Cerebellar cortex (tissue), 1 donor: ENCODE results near the gene CCDC8.
"Not testable (repeated sequence)": the region's sequence is repeated elsewhere in the genome, so short reads cannot be mapped to it uniquely, and the experiment has no call there.

Source experiments
- DNase-seq: peaks from one replicate; pipeline ENCODE4 v3.0.0-alpha.2; 2015; ENCODE audit warnings: low spot score

CCDC8 gene

GRCh38 chr19:46383171-46383815, 30.1 kb downstream of the CCDC8 start:
- no peak for DNase-seq

- DNase-seq, result peak; percentile 48
Observed at GRCh38 chr19:46381756-46382345, 31.5 kb downstream of the CCDC8 start.

DNA sequence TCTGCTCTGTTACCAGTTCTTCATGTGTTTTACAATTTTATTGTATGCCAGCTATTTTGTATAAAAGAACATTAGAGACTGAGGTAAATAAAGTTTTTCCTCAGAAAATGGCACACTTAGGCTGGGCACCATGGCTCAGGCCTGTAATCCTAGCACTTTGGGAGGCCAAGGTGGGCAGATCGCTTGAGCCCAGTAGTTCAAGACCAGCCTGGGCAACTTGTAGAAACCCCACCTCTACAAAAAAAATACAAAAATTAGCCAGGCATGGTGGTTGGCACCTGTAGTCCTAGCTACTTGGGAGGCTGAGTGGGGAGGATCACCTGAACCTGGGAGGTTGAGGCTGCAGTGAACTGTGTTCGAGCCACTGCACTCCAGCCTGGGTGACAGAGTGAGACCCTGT, 32.0 kb downstream of the CCDC8 start:
- no peak for DNase-seq

DNA sequence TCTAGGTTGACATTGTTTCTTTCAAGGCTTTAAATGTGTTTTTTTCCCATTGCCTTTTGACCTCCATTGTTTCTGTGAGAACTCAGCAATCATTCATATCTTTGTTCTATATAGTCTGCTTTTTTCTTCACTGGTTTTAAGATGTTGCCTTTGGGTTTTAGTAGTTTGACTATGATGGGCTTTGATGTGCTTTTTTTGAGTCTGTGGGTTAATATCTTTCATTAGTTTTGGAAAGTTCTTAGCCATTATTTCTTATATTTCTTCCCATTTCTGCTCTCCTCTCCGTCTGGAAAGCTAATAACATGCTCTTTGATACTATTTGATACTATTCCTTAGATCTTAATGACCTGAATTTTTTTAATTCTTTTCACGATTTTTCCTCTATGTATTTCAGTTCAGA, 32.7 kb downstream of the CCDC8 start:
- no peak for DNase-seq

GRCh38 chr19:46378268-46378667, 35.1 kb downstream of the CCDC8 start:
- DNase-seq, result peak; percentile 39

GRCh38 chr19:46376241-46377153, 36.9 kb downstream of the CCDC8 start:
- DNase-seq, result no peak

DNA sequence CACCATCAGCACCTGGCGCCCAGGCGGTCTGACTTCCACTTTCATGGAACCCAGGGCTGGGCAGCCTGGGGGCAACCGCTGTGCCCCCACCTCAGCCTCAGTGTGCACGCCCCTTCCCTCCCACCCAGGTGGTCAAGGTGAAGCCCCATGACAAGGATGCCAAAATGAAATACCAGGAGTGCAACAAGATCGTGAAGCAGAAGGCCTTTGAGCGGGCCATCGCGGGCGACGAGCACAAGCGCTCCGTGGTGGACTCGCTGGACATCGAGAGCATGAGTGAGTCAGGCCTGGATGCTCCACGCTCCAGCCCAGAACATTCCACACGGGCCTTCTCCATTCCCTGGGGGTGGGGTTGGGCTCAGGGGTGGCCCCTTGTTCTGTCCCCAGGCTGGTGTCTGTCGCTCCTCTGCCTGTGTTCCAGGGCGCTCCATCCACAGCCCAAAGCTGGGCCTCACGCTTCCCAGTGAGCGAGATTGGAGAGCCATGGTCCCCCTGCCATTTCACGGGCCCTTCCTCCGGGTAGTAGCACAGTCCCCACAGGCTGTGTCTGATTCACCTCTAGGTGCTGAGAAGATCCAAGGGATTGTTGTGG, 37.8 kb downstream of the CCDC8 start:
- DNase-seq, result not testable (repeated sequence)

DNA sequence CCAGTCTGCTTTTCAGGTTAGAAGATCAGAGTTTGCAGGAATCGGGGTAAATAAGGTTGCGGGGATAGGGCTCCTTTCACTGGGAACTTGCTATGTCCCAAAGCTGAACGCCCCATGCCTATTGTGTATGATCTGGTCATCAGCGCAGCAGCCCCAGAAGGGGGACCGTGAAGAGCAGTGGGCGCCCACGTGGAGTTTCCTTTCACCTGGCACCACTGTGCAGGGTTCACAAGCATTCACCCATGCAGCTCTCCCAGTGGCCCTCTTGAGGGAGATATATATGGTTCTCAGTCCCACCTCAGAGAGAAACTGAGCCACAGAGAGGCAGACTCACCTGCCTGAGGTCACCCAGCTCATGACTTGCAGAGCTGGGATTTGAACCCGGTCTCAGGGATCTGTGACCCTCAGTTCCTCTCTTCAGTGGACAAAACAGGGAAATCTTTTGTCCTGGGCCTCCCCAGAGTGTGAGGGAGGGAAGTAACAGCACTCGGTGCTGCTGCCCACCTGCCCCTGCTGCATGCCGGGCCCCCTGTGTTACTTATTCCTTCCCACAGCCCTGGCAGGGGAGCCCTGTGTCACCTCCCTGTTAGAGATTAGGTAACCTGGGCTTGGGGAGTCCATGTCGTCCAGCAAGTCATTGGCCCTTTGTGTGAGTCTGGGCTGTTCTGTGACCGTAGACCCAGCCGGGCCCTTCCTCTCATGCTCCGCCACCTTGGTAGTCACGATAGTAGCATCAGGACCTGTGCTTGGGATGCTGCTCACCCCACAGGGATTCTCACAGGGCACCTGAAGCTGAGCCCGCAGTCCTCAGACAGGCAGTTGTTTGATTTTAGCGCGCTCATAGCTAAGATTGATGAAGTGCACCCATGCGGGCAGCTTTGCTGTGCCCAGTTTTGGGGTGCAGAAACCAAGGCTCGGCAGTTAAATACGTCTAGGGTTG, 38.6 kb downstream of the CCDC8 start:
- no peak for DNase-seq

DNA sequence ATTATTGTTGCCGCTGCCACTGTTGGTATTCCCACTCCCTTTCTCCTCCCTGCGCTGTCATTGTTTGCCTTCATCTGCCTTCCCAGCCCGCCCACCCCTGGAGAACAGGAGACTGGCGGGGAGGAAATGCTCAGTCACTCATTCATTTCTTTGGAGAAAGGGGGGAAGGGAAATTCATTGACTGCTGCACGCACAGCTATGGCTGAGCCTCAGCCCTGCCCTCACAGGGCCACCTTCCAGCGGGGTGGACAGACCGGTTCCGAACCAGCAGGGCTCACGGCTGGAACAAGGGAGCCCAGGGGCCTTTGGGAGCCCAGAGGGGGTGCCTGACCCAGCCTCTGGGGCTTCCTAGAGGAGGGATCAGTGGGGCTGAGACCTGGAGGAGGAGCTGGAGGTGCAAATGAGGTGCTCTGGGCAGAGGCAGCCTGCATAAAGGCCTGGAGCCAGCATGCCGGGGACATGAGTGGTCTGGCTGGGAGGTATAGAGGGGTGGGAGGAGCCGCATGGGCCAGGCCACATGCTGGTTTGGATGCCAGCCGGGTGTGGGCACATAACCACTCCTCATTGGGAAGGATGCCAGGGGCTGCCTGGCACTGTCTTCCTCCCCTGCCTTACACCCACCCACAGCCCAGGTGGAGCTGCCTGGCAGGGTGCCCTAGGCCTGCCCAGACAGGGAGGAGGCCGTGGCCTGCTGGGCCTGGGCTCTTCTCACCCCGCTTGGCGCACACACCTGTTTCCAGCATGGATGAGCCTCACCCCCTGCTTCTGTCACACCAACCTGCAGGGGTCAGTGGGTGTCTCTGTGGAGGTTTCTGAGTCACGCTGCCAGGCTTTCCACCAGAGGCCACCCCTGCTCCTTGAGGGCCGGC, 39.6 kb downstream of the CCDC8 start:
- peak; percentile 47 for DNase-seq

GRCh38 chr19:46372901-46373490, 40.4 kb downstream of the CCDC8 start:
- DNase-seq, result peak; percentile 23

DNA sequence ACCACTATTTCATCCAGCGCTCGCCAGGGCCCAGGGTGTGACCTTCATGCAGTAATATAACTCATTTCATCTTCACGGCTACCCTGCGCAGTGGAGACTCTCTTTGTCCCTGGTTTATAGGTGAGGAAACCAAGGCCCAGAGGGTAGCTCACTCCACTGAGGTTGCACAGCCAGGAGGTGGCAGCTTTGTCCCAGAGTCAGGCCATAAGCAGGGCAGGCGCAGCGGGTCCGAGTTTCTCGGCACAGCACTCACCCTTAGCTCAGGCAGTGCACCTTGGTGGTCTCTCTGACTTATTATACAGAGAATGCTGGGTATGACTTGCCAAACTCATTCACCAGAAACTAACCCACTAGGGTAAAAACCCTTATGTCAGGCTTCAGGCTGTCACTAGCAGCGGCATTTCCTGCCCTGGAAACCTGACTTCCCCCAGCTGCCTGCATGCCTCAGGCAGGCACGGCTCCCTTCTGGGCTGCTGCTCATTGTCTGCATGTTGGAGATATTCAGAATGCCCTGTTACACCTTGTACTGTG, 41.9 kb downstream of the CCDC8 start:
- DNase-seq, result no peak

- DNase-seq, result no peak
Observed at GRCh38 chr19:46369817-46370216, 43.5 kb downstream of the CCDC8 start.

GRCh38 chr19:46368116-46368515, 45.2 kb downstream of the CCDC8 start:
- no peak for DNase-seq

DNA sequence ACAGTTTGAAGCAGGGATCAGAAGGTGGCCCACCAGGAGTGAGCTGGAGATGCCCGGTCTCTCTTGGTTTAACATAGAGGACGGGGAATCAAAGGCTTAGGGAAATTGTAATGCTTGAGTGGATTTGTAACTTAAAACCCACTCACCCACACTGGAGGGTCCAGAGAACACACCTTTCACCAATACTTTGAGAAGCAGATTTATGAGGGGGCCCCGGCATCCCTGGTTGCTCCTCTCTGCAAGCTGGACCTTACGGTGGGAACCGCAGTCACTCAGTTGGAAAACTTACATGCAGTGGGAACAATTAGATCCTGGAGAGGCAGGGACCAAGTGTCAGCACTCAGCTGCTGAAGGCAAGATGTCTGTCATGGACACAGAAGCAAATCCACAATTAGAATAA, 45.9 kb downstream of the CCDC8 start:
- no peak for DNase-seq

DNA sequence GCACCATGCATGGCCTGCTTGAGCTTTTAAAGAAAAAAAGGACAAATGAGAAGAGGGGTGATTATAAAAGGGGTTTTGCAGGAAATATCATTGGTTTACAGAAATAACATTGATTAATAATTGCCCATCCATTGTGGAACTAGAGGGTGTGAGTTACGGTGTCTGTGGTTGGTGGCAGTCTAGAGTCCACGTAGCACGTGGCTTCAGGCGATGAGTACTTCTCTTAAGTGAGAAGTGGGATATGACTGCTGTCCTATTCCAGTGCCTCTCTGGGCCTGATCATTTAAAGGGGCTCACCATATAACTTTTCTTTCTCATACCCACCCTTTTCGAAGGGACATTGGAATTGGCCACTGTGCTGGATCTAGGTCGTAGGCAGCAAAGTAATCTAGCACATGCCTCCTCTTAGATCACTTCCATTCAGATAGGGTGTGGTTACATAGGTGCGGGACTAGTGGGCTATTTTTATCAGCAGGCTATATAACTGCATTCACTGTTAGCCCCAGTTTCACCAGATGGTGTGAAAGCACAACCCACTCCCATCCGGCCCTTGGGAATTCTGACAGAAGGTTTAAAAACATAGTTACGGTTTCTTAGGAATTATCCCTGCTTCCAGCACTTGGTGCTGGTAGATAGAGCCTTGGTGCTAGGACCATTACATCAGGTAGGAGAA, 46.6 kb downstream of the CCDC8 start:
- no peak for DNase-seq

DNA sequence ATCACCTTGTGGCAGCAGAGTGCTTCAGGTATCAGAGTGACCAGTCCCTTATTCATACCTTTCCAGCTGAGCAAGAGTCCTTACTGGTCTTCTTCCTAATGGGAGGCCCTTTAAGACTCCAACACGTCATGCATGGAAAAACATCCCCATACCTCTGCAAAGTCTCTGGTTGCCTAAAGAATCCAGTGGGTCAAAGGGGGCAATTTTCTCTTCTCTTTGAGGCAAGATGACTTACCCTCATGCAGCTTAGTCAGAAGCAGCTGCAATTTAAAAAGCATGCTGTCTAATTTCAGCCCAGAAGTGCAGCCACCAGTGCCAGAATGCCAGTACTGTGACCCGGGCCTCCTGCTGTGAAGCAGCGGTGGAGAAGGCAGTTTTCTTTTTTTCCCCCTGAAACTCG, 47.8 kb downstream of the CCDC8 start:
- DNase-seq, result no peak

DNA sequence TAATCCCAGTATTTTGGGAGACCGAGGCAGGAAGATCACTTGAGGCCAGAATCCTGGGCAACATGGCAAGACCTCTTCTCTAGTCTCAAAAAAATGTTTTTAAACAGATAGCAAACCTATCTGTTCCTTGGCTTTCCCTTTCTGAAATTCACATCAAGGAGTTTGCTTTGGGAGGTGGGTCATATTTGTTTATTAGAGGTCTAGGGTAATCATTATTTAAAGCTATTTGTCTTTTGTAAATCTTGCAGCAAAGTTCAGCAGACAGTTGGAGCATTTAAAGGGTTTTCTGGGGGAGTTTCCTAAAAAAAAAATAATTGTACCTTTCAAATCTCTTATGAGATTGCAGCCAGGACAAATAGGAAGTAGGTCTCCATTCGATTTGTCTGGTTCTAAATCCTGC, 49.0 kb downstream of the CCDC8 start:
- no peak for DNase-seq

GRCh38 chr19:46361915-46362314, 51.4 kb downstream of the CCDC8 start:
- DNase-seq, result no peak
